NB4 (cell line): Measurements from ENCODE around the gene URB2.

Experiments
- MYC ChIP-seq: IDR thresholded peaks from 2 replicates; pipeline ENCODE4 v1.6.1; 2011; ENCODE audit warnings: low read depth, low read length
- TF ChIP-seq, protein P1 (sequence below): IDR thresholded peaks from one replicate; pipeline ENCODE4 v1.5.1; 2012; ENCODE audit warnings: low read depth, low read length

DNA sequence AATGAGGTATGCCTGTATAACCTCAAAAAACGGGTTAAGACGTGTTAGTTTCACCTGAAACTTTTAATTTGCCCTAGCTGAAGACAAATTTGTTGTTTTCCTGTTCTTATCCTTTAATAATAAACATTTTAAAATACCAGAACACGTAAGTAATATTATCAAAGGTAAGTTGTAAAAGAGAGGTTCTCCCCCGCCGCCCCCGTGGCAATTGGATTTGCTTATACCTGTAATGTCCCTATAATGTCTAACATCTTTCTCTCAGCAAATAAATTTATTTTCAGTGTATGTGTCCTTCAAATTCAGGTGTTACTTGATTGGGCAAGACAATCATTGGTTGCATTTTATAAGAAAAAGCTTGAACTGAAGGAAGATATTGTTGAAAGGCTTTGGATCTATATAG is 5.9 kb downstream of the URB2 start:
- TF ChIP-seq, protein P1, sequence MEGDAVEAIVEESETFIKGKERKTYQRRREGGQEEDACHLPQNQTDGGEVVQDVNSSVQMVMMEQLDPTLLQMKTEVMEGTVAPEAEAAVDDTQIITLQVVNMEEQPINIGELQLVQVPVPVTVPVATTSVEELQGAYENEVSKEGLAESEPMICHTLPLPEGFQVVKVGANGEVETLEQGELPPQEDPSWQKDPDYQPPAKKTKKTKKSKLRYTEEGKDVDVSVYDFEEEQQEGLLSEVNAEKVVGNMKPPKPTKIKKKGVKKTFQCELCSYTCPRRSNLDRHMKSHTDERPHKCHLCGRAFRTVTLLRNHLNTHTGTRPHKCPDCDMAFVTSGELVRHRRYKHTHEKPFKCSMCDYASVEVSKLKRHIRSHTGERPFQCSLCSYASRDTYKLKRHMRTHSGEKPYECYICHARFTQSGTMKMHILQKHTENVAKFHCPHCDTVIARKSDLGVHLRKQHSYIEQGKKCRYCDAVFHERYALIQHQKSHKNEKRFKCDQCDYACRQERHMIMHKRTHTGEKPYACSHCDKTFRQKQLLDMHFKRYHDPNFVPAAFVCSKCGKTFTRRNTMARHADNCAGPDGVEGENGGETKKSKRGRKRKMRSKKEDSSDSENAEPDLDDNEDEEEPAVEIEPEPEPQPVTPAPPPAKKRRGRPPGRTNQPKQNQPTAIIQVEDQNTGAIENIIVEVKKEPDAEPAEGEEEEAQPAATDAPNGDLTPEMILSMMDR = no peak
- no peak for TF ChIP-seq MYC
